Panc1 (cell line): ENCODE results near the gene SDK1. TPM values are rescaled to one million over a fixed set of nuclear protein-coding genes. Genes with fewer than 3 reads are reported as not detected.

Experiments used
- ATAC-seq: fragments of 200-7000 bp; cut with Tn5 transposase; 2 replicates; pipeline ENCODE4 v1.9.1; 2020; ENCODE audit warnings: mild to moderate bottlenecking, moderate library complexity
- BruUV-seq: library from RNA; stranded (reverse); fragments of 400-500 nt; replicated peaks from 2 replicates; lab custom pipeline; 2021; lab: Mats Ljungman, UMichigan
- CTCF ChIA-PET: fragments of 300-600 bp; sonication (Branson Sonifier 250); formaldehyde crosslinking; loops from one replicate; lab custom pipeline; 2022; ENCODE audit warnings: antibody characterized with exemption; lab: Charles Lee
- POLR2A ChIA-PET: fragments of 300-600 bp; sonication (Branson Sonifier 250); formaldehyde crosslinking; loops from one replicate; lab custom pipeline; 2022; ENCODE audit warnings: antibody characterized with exemption; lab: Charles Lee
- DNase-seq: peaks from one replicate; pipeline ENCODE4 v3.0.0-alpha.2; 2010; ENCODE audit warnings: low read depth, low spot score
- H3K27ac ChIP-seq: 2 replicates; pipeline ENCODE4 v1.5.1; 2011; ENCODE audit warnings: mild to moderate bottlenecking, low read length, inconsistent platforms
- H3K27me3 ChIP-seq: fragments of 200-500 bp; sonication (Bioruptor generic); 2 replicates; pipeline ENCODE4 v1.6.0; 2014; ENCODE audit warnings: low read length, inconsistent platforms; ENCODE audit not compliant: control insufficient read depth, insufficient read depth
- H3K36me3 ChIP-seq: fragments of 200-500 bp; sonication (Bioruptor generic); 2 replicates; pipeline ENCODE4 v1.5.1; 2014; ENCODE audit warnings: inconsistent platforms, mild to moderate bottlenecking, low read length, moderate library complexity; ENCODE audit not compliant: control insufficient read depth, insufficient read depth
- H3K4me1 ChIP-seq: 2 replicates; pipeline ENCODE4 v1.5.1; 2011; ENCODE audit warnings: inconsistent platforms, mild to moderate bottlenecking, low read length, moderate library complexity; ENCODE audit not compliant: control insufficient read depth, insufficient read depth
- H3K4me3 ChIP-seq, 2 experiments: 2 replicates each; pipeline ENCODE4 v1.5.1; 2011 to 2012; ENCODE audit warnings: low read depth in 2 of 2, low read length in 2 of 2, mild to moderate bottlenecking in 2 of 2, inconsistent platforms in 1 of 2, moderate library complexity in 1 of 2
- H3K9me3 ChIP-seq: fragments of 200-500 bp; sonication (Bioruptor generic); 2 replicates; pipeline ENCODE4 v1.5.1; 2014; ENCODE audit warnings: low read depth, mild to moderate bottlenecking, inconsistent platforms, low read length, moderate library complexity; ENCODE audit not compliant: control insufficient read depth, insufficient read depth
- CTCF ChIP-seq: fragments of 450-650 bp; IDR thresholded peaks from 2 replicates; pipeline ENCODE4 v1.5.1; 2017; ENCODE audit warnings: mild to moderate bottlenecking
- POLR2AphosphoS5 ChIP-seq: IDR thresholded peaks from 2 replicates; pipeline ENCODE4 v1.6.1; 2012; ENCODE audit warnings: mild to moderate bottlenecking, low read depth, low read length, moderate library complexity
- REST ChIP-seq, 2 experiments: IDR thresholded peaks; 2 replicates each; pipeline ENCODE4 v1.6.1; 2011 to 2012; ENCODE audit warnings: low read depth in 2 of 2, control low read depth in 1 of 2, low read length in 1 of 2, mild to moderate bottlenecking in 1 of 2, moderate library complexity in 1 of 2; ENCODE audit not compliant: insufficient read depth in 1 of 2
- SIN3A ChIP-seq: IDR thresholded peaks from 2 replicates; pipeline ENCODE4 v1.6.1; 2012; ENCODE audit warnings: low read depth, mild to moderate bottlenecking, low read length, moderate library complexity, borderline replicate concordance; ENCODE audit not compliant: insufficient read depth
- TCF7L2 ChIP-seq: IDR thresholded peaks from 2 replicates; pipeline ENCODE4 v1.6.1; 2011; ENCODE audit warnings: mild to moderate bottlenecking, low read depth, low read length, inconsistent platforms
- in situ Hi-C: cut with HindIII; loops from 2 replicates; pipeline ENCODE4 v1.10.0; 2016; ENCODE audit warnings: low sequenced_read_pairs, low pct_unique_long_range_greater_than_20kb
- intact Hi-C: fragments of 100-400 bp; cut with micrococcal nuclease; formaldehyde crosslinking; loops from one replicate; pipeline ENCODE4 v1.10.0; 2022; ENCODE audit not compliant: unreplicated experiment
- total RNA-seq: library from RNA; stranded (reverse); gene quantifications from one replicate; pipeline ENCODE4 v1.2.1, GENCODE V29; 2021; ENCODE audit not compliant: unreplicated experiment

The SDK1 gene
- total RNA-seq, 1 experiment from 2014 or later = 47.4 TPM

- H3K4me1 ChIP-seq = no peaks in the 10 kb centered on the region
- ChIA-PET CTCF (no interaction called here), POLR2A (no interaction called here)
- ATAC-seq (no peak), DNase-seq (no peak)
- no peak overlapping the region for H3K4me3 ChIP-seq
- no peaks in the 10 kb centered on the region for H3K9me3 ChIP-seq
- intact Hi-C loops = no loop called here
- no peak overlapping the region for H3K27ac ChIP-seq
- BruUV-seq = no TSS peak
- in situ Hi-C loops = no loop called here
- no peak for TF ChIP-seq POLR2AphosphoS5
- no peak for TF ChIP-seq TCF7L2
- no peak for TF ChIP-seq CTCF
- no peak for TF ChIP-seq SIN3A
- no peak for TF ChIP-seq REST (IDR thresholded peaks at IDR 0.05; ENCODE audit: insufficient read depth in 1 of 2, low read depth in 2 of 2, low read length in 1 of 2)
- no peaks in the 10 kb centered on the region for H3K36me3 ChIP-seq
- H3K27me3 ChIP-seq = no peaks in the 10 kb centered on the region
Observed at GRCh38 chr7:4132221-4132620, 831.2 kb downstream of the SDK1 start.

- in situ Hi-C loops = no loop called here
- TF ChIP-seq TCF7L2 (no peak), POLR2AphosphoS5 (no peak), SIN3A (no peak), REST (IDR thresholded peaks at IDR 0.05; ENCODE audit: insufficient read depth in 1 of 2, low read depth in 2 of 2, low read length in 1 of 2) (no peak)
- BruUV-seq = no TSS peak
Observed at GRCh38 chr7:4133491-4134044, 832.5 kb downstream of the SDK1 start.

More at GRCh38 chr7:4133491-4134044, 832.5 kb downstream of the SDK1 start:
- no peak for ATAC-seq
- Histone ChIP-seq H3K36me3 (no peaks in the 10 kb centered on the region), H3K27ac (no peak overlapping the region), H3K9me3 (no peaks in the 10 kb centered on the region), H3K4me3 (no peak overlapping the region), H3K27me3 (no peaks in the 10 kb centered on the region), H3K4me1 (no peaks in the 10 kb centered on the region)
- ChIA-PET CTCF (no interaction called here), POLR2A (no interaction called here)
- DNase-seq = no peak
- intact Hi-C loops = no loop called here
